ENCODE measurements around the gene PP2D1. TPM values are rescaled to one million over a fixed set of nuclear protein-coding genes. Genes with fewer than 3 reads are reported as not detected.

Gene PP2D1, protein sequence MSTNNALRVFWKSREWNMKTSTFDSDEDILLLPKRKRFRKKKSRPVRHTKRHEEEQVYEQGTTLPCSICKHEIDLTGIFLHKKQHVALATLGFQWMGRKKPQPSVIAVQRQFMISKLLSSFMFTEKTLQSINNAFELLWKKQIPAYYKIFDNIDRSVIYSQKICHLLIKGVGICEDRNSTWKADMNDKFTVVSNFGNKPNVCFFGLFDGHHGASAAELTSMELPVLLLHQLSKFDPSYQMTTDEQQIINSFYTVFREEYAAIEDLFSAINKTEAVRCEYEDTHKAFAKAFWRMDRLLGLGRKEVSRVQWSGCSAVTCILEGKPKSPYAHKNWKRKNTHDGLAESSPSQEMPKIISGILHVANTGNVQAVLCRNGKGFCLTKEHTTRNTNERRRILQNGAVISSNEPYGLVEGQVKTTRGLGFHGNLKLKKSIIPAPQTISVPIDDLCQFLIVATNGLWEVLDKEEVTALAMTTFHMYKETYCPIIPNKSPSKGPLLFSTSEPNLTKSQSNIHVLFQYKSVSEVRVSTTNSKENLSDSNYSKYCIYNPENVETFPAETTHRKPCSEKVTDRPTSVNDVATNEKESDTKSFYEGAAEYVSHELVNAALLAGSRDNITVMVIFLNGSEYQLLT
- total RNA-seq: not detected in 2 replicates

GRCh38 chr3:20012164-20012563, at the start of gene PP2D1:
Gene PP2D1 (minus strand): TSS chr3:20012264. CDS start chr3:20012072, 192 bp downstream.

DNA sequence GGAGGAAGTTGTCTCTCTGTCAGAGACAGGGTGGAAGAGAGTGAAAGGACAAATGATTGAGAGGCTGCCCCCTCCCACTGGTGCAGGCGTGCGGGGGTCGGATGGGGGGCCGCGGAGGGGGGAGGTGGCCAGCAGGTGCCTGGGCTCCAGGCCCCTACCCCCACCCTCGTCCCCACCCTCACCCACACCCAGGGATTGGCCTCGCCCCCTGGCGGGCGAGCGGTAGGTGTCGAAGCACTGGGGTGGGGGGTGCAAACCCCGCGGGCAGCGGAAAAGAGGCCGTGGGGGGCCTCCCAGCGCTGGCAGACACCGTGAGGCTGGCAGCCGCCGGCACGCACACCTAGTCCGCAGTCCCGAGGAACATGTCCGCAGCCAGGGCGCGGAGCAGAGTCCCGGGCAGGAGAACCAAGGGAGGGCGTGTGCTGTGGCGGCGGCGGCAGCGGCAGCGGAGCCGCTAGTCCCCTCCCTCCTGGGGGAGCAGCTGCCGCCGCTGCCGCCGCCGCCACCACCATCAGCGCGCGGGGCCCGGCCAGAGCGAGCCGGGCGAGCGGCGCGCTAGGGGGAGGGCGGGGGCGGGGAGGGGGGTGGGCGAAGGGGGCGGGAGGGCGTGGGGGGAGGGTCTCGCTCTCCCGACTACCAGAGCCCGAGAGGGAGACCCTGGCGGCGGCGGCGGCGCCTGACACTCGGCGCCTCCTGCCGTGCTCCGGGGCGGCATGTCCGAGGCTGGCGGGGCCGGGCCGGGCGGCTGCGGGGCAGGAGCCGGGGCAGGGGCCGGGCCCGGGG, 27.9 kb upstream of the PP2D1 start, which contains the start of gene KAT2B:
TSS of gene KAT2B (plus strand) at position 682 of the 783 bp plus-strand sequence. CDS start at position 714, 32 bp downstream.

GRCh38 chr3:19946832-19947548, 65.1 kb downstream of the PP2D1 start, which contains the start of gene RAB5A:
Gene RAB5A (plus strand): TSS chr3:19947097. CDS start chr3:19950899, 3,802 bp downstream.

Small RNA genes within 50 kb of the gene (small RNA-seq; reads per million reads assigned to genes)
- gene RNU4-85P: not detected
- gene RPL39P18: not detected

Other genes with a start within 250 kb of the PP2D1 start
- gene EFHB, start 78.0 kb downstream of the PP2D1 start, total RNA-seq: 0.33 TPM in 1 of 2 replicates, not detected in the other
- gene RAB5A, start 65.2 kb downstream of the PP2D1 start, total RNA-seq: 119 and 131 TPM in 2 replicates
- 7.8 and 13.4 TPM in 2 replicates for gene KAT2B, start 28.2 kb upstream of the PP2D1 start, total RNA-seq
- 4.6 and 7.1 TPM in 2 replicates for gene SGO1, start 173.9 kb upstream of the PP2D1 start, total RNA-seq

All from vein endothelial cell (primary cell).